CD4-positive, alpha-beta T cell treated with Interferon gamma for 1 hour (primary cell): ENCODE results near the gene CALHM1.
"Not testable (repeated sequence)": the region's sequence is repeated elsewhere in the genome, so short reads cannot be mapped to it uniquely, and the experiment has no call there.

Experiments
- DNase-seq: peaks from one replicate; pipeline ENCODE4 v3.0.0-alpha.2; 2020

CALHM1 gene

DNA sequence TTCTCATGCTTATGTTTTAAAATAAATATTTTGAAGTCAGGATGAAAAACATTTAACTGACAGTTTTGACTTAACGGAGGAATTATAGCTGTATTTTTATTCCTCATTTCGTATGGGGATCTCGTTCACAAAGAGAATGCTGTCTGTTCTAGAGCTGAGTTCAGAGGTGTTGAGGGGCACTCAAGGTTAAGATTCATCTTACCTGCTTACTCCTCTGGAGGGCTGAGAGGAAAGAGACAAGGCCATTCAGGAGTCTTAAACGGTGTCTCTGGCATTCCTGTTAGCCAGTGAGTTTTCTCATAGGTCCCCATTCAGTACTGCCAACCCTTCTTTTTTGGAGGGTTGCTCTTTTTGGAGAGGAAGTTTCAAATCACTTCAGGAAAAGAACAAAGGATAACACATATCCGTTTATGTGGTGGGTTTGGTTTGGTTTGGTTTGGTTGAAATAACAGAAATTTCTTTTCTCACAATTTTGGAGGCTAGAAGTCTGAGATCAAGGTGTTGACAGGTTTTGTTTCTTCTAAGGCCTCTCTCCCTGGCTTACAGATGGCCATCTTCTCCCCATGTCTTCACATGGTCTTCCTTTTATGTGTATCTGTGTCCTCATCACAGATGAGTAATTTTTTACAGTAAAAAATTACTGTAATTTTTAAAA is 29.6 kb downstream of the CALHM1 start:
- no peak for DNase-seq

DNA sequence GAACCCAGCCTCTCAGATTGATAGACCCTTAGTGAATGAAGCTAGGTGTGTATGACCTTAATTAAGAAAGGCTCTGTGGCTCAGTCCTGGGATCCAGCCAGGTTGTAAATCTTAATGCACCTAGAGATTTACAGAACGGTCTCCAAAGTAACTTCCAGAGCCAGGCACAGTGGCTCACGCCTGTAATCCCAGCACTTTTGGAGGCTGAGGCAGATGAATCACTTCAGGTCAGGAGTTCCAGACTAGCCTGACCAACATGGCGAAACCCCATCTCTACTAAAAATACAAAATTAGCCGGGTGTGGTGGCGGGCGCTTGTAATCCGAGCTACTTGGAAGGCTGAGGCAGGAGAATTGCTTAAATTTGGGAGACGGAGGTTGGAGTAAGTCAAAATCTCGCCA is 30.8 kb downstream of the CALHM1 start:
- DNase-seq = no peak

DNA sequence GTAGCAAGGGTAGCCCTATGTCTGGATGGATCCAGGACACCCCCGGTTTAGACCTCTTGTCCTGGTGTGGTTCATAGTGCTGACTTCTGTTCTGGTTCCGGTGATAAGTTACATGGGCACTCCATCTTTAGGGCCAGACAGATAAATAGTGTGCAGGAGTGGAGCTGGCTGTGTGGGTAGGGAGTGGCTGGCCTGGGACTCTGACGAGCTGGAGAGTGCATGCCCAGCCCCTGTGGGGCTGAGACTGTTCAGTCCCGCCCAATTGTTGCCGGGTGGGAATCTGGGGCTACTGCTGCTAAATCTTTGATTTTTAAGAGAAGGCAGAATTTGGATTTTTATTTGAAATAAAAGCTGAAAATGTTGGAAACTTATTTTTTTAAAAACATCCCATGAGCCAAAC is 35.0 kb downstream of the CALHM1 start:
- no peak for DNase-seq

DNA sequence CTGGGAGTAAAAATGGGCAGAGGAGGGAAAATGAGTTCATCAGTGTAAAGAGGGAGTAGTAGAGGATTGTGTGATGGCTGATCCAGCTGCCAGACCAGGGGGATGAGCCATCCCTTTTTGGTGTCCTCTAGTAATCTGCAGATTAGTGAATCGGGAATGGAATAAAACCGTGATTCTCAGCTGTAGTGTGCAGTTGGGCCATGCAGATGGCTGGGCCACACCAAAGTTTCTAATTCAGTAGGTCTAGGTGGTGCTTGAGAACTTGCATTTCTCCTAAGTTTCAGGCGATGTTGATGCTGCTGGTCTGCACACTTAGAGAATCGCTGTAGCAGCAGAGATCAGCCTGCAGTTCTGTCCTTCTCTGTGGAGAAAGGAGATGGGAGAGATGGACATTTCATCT is 39.6 kb downstream of the CALHM1 start:
- DNase-seq = no peak

DNA sequence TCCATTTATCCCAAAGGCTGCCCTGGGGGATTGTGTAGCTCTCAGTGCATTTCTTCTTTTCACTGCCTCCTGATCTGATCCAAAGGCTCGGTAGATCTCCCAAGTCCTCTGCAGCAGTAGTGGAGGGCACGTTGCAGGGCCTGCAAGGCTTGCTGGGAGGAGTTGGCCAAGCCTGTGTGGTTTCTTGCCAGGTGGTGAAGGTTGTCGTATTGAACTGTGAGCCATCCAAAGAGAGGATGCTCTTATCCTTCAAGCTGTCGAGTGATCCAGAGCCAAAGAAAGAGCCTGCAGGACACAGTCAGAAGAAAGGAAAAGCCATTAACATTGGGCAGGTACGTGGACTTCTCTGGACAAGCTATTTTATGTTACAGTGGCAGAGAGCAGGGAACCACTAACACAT is 41.1 kb downstream of the CALHM1 start:
- DNase-seq = no peak

DNA sequence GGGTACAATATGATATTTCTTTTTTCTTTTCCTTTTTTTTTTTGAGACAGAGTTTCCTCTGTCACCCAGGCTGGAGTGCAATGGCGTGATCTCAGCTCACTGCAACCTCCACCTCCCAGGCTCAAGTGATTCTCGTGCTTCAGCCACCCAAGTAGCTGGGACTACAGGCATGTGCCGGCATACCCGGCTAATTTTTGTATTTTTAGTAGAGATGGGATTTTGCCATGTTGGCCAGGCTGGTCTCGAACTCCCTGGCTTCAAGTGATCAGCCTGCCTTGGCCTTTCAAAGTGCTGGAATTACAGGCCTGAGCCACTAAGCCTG is 41.6 kb downstream of the CALHM1 start:
- not testable (repeated sequence) for DNase-seq

DNA sequence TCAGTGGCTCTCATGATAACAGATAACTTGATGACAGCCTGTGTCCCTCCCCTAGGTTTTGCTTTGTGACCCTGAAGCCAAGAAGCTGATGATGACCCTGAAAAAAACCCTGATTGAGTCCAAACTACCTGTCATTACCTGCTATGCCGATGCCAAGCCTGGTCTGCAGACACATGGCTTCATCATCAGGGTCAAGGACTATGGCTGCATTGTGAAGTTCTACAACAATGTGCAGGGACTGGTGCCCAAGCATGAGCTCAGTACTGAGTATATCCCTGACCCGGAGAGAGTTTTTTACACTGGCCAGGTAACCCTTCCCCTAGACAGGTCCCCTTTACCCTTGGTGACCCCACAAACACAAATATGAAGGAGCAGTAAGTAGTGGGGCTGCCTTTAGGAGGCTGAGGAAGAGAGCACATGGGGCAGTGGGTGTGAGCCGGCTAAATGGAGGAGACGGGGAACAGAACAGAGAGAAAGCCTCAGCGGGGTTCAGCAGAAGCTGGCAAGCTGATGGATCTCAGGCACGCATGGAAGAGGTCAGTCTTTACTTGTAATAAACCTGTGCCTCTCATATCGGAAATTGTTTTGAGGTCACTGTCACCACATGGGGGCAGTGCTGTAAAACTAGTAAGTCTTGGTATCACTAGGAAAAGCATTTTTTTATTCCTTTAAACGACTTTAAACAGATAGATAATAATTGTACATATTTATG is 42.1 kb downstream of the CALHM1 start:
- DNase-seq = peak; percentile 44

DNA sequence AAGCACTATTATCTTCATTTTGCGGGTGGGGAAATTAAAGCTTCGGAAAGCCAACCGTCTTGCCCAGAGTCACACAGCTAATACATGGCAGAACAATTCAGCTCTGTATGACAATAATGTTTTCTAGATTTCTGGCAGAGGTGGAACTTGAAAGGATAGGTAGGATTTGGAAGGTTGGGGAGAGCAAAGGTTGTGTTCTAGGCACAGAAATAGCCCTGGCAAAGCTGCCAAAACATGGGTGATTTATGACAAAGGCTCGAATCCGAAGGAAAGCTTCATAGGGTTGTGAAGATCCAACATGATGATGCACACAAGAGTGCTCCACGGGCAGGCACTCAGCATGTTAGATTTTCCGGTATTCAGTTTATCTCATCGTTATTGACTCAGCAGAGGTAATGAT is 43.1 kb downstream of the CALHM1 start:
- DNase-seq = no peak

DNA sequence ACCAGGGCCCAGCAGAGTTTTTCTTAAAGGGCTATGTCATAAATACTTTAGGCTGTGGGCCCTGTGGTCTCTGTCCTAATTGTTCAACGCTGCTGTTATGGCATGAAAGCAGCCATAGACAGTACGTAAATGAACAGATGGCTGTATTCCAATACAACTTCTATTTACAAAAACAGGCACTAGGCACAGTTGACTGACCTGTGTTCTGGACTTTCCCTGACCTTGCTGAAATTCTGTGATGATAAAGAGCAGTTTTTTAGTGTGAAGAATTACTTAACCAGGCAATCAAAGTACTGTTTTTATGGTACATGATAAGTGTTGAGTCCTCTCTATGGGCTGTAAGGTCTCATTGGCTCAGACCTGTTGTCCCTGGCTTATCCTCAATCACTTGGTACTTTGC is 45.1 kb downstream of the CALHM1 start:
- no peak for DNase-seq
